Hepatocyte (in vitro differentiated cells): ENCODE measurements around the gene C2orf92. TPM values are rescaled to one million over a fixed set of nuclear protein-coding genes. Genes with fewer than 3 reads are reported as not detected.

Experiments
- DNase-seq: peaks from one replicate; pipeline ENCODE4 v3.0.0-alpha.2; 2016; ENCODE audit warnings: low spot score
- H2AFZ ChIP-seq: fragments of 200-600 bp; sonication (generic); 2 replicates; pipeline ENCODE4 v1.6.0; 2016; ENCODE audit warnings: antibody characterized with exemption, mild to moderate bottlenecking
- H3K27ac ChIP-seq: fragments of 200-600 bp; sonication (generic); 2 replicates; pipeline ENCODE4 v1.5.1; 2016; ENCODE audit warnings: mild to moderate bottlenecking
- H3K27me3 ChIP-seq: fragments of 200-600 bp; sonication (generic); 2 replicates; pipeline ENCODE4 v1.6.1; 2016
- H3K36me3 ChIP-seq: fragments of 200-600 bp; sonication (generic); replicated peaks from 2 replicates; pipeline ENCODE4 v1.5.1; 2016; ENCODE audit warnings: low read depth; ENCODE audit not compliant: insufficient read depth
- H3K4me1 ChIP-seq: fragments of 200-600 bp; sonication (generic); 2 replicates; pipeline ENCODE4 v1.5.1; 2016; ENCODE audit warnings: mild to moderate bottlenecking, moderate library complexity; ENCODE audit not compliant: insufficient read depth
- H3K4me2 ChIP-seq: fragments of 200-600 bp; sonication (generic); 2 replicates; pipeline ENCODE4 v1.6.0; 2016
- H3K4me3 ChIP-seq: fragments of 200-600 bp; sonication (generic); 2 replicates; pipeline ENCODE4 v1.5.1; 2016; ENCODE audit warnings: mild to moderate bottlenecking
- H3K79me2 ChIP-seq: fragments of 200-600 bp; sonication (generic); 2 replicates; pipeline ENCODE4 v1.6.0; 2017; ENCODE audit warnings: mild to moderate bottlenecking
- H3K9me2 ChIP-seq: fragments of 200-600 bp; sonication (generic); replicated peaks from 2 replicates; pipeline ENCODE4 v1.6.0; 2017; ENCODE audit warnings: mild to moderate bottlenecking; ENCODE audit not compliant: insufficient read depth
- H3K9me3 ChIP-seq: fragments of 200-600 bp; sonication (generic); 2 replicates; pipeline ENCODE4 v1.5.1; 2016; ENCODE audit warnings: low read depth, mild to moderate bottlenecking
- H4K20me1 ChIP-seq: fragments of 200-600 bp; sonication (generic); 2 replicates; pipeline ENCODE4 v1.6.0; 2016; ENCODE audit warnings: mild to moderate bottlenecking; ENCODE audit not compliant: insufficient read depth, poor library complexity, severe bottlenecking
- EZH2 ChIP-seq: fragments of 200-600 bp; sonication (generic); IDR thresholded peaks from 2 replicates; pipeline ENCODE4 v1.6.1; 2016; ENCODE audit warnings: antibody characterized with exemption, mild to moderate bottlenecking, borderline replicate concordance
- EZH2phosphoT487 ChIP-seq: fragments of 200-600 bp; sonication (generic); IDR thresholded peaks from one replicate; pipeline ENCODE4 v1.6.1; 2018; ENCODE audit warnings: antibody characterized with exemption, mild to moderate bottlenecking, low read depth, moderate library complexity; ENCODE audit not compliant: unreplicated experiment, severe bottlenecking
- WGBS: methylation state at CpG from one replicate; pipeline ENCODE4 v1.1.6; 2016; ENCODE audit warnings: low lambda C conversion rate; ENCODE audit errors: missing lambda C conversion rate; 5-methylcytosine and 5-hydroxymethylcytosine counted together
- polyA plus RNA-seq: library from polyadenylated mRNA; unstranded; fragments of >200 nt; fragmentation: Nextera tagmentation; extraction: Ambion mirVana; gene quantifications from 2 replicates; pipeline ENCODE4 v1.2.1, GENCODE V29; 2016
- total RNA-seq: library from RNA; depleted of rRNA; stranded (reverse); fragments of >200 nt; gene quantifications from 2 replicates; pipeline ENCODE4 v1.2.3, GENCODE V29; 2014
- TF ChIP-seq, protein P1 (sequence below): fragments of 200-600 bp; sonication (generic); IDR thresholded peaks from 2 replicates; pipeline ENCODE4 v1.5.1; 2016; ENCODE audit warnings: antibody characterized with exemption, mild to moderate bottlenecking; ENCODE audit not compliant: poor library complexity

The C2orf92 gene
- total and polyA plus RNA-seq, 2 experiments from 2014 or later: 2.1 to 4.5 TPM

DNA sequence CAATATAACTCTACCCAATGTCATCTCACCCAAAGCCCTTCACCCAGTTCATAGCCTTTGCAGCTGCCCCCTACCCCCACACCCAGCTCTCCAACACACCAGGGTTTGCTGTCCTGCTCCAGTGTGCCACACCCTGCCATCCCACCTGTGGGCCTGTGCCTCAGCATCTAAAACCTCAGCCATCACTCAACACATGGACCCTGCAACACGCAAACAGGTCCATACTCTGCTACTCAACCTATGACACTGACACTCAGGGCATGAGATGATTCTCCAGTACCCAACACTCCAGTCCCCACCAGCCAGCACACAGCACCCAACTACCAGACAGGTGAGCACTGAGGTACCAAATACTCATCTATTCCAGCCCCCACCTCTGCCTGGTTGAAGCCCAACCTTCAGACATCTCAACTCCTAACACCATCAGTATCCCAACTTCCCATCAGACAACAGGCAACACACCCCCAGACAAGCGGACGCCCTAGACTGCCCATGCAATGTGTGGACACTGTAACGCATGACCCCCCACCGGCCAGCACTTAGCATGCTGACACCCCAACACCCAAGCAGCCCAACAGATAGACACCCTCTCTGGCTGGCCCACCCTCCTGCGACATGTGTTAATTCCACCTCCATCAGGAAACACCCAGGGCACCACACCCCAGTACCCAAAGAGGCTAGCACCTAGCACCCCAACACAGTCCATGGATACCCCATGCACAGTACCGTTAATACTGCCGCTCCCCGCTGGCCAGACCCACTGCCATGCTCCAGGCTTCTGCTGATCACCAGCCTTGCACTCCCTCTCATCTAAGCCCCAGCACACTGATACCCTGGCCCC, 68.9 kb downstream of the C2orf92 start:
- WGBS: 95% methylated on average over 9 of the region's 9 CpGs
- H3K79me2 ChIP-seq: no peaks in the 10 kb centered on the region
- no peak for DNase-seq
- no peak overlapping the region for H2AFZ ChIP-seq
- TF ChIP-seq, protein P1, sequence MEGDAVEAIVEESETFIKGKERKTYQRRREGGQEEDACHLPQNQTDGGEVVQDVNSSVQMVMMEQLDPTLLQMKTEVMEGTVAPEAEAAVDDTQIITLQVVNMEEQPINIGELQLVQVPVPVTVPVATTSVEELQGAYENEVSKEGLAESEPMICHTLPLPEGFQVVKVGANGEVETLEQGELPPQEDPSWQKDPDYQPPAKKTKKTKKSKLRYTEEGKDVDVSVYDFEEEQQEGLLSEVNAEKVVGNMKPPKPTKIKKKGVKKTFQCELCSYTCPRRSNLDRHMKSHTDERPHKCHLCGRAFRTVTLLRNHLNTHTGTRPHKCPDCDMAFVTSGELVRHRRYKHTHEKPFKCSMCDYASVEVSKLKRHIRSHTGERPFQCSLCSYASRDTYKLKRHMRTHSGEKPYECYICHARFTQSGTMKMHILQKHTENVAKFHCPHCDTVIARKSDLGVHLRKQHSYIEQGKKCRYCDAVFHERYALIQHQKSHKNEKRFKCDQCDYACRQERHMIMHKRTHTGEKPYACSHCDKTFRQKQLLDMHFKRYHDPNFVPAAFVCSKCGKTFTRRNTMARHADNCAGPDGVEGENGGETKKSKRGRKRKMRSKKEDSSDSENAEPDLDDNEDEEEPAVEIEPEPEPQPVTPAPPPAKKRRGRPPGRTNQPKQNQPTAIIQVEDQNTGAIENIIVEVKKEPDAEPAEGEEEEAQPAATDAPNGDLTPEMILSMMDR: no peak
- no peak for TF ChIP-seq EZH2phosphoT487
- TF ChIP-seq EZH2: no peak
- no peak overlapping the region for H3K27ac ChIP-seq
- no peaks in the 10 kb centered on the region for H3K9me2 ChIP-seq
- H3K4me2 ChIP-seq: no peak overlapping the region
- no peak overlapping the region for H3K4me3 ChIP-seq
- no peaks in the 10 kb centered on the region for H3K9me3 ChIP-seq
- no peaks in the 10 kb centered on the region for H3K27me3 ChIP-seq
- no peaks in the 10 kb centered on the region for H3K36me3 ChIP-seq
- H4K20me1 ChIP-seq: no peaks in the 10 kb centered on the region
- no peaks in the 10 kb centered on the region for H3K4me1 ChIP-seq

DNA sequence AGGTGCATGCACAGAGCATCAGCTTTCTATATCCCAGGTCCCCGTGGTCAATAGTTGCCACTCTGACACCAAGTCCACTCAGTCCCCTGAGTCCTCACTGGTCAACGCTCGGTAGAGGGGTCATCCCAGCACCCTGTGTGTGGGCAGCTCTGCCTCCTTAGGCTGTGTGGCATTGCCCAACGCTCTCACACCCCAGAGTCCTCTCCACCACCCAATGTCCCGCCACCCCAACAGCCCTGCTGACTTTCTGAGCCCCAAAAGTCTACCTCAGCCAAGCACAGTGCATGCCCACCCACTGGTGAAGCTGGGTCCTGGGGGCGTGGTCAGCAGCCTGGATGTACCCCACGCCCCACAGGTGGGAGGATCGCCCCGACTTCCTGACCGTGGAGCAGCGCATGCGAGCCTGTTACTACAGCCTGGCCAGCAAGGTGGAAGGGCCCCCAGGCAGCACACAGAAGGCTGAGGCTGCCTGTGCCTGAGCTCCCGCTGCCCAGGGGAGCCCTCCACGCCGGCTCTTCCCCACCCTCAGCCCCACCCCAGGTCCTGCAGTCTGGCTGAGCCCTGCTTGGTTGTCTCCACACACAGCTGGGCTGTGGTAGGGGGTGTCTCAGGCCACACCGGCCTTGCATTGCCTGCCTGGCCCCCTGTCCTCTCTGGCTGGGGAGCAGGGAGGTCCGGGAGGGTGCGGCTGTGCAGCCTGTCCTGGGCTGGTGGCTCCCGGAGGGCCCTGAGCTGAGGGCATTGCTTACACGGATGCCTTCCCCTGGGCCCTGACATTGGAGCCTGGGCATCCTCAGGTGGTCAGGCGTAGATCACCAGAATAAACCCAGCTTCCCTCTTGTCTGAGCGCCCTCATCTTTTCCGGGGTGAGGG, 69.7 kb downstream of the C2orf92 start:
- H2AFZ ChIP-seq: no peak overlapping the region
- no peaks in the 10 kb centered on the region for H3K4me1 ChIP-seq
- no peaks in the 10 kb centered on the region for H3K27me3 ChIP-seq
- H3K79me2 ChIP-seq: no peaks in the 10 kb centered on the region
- WGBS: 93% methylated on average over 22 of the region's 23 CpGs
- H3K4me3 ChIP-seq: no peak overlapping the region
- no peak overlapping the region for H3K27ac ChIP-seq
- H3K36me3 ChIP-seq: no peaks in the 10 kb centered on the region
- no peaks in the 10 kb centered on the region for H3K9me3 ChIP-seq
- no peak overlapping the region for H3K4me2 ChIP-seq
- no peaks in the 10 kb centered on the region for H4K20me1 ChIP-seq
- no peak for DNase-seq
- TF ChIP-seq EZH2phosphoT487 (no peak), EZH2 (no peak)
- TF ChIP-seq, protein P1: no peak
- H3K9me2 ChIP-seq: no peaks in the 10 kb centered on the region

DNA sequence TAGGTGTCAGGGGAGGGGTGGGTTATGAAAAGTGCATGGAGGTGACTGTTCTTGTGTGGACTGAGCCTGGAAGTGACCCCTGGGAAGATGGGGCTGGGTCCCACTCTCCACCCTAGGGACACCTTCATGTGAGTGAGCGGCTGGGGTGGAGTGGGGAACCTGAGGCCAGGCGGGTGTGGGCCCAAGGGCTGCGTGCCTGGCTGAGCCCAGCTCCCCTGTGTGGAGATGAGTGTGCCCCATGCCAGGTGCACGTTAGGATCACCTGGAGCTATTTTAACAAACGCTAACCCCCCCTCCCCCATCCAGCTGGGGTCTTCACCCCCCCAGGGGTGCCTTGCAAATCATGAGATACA, 70.4 kb downstream of the C2orf92 start:
- no peak overlapping the region for H3K27ac ChIP-seq
- H3K9me3 ChIP-seq: no peaks in the 10 kb centered on the region
- H3K4me3 ChIP-seq: no peak overlapping the region
- no peak overlapping the region for H3K4me2 ChIP-seq
- no peaks in the 10 kb centered on the region for H3K36me3 ChIP-seq
- TF ChIP-seq EZH2phosphoT487 (no peak), EZH2 (no peak)
- TF ChIP-seq, protein P1: no peak
- H4K20me1 ChIP-seq: no peaks in the 10 kb centered on the region
- no peaks in the 10 kb centered on the region for H3K79me2 ChIP-seq
- DNase-seq: no peak
- H2AFZ ChIP-seq: no peak overlapping the region
- H3K9me2 ChIP-seq: no peaks in the 10 kb centered on the region
- no peaks in the 10 kb centered on the region for H3K4me1 ChIP-seq
- no peaks in the 10 kb centered on the region for H3K27me3 ChIP-seq
- 96% methylated on average over 4 of the region's 5 CpGs for WGBS
